ENCODE results near the gene RAB44. TPM values are rescaled to one million over a fixed set of nuclear protein-coding genes. Genes with fewer than 3 reads are reported as not detected.
"Not testable (repeated sequence)": the region's sequence is repeated elsewhere in the genome, so short reads cannot be mapped to it uniquely, and the experiment has no call there.

Gene RAB44
- total RNA-seq, 1 donor from 2014 or later = 0.05 TPM

DNA sequence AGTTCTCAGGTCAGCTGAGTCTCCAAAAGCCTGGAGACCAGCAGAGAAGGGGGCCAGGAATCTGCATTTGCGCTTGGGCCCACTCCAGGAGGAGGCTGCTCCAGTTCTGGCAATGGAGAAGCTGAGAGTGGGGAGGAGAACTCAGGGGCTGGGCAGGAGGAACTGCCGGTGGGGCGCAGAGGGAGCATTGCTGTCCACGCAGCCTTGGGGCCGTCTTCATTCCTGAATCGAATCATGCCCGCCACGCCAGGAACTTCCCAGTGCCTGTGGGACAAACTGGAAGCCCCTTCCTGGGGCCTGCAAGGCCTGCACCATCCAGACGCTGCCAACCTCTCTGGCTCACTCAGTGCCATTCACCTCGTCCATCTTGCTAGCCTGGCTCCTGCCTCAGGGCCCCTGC lies 16.9 kb downstream of the RAB44 start:
- intact Hi-C loops (cut with micrococcal nuclease) = no loop called here
- DNase-seq (ENCODE audit: low spot score) = no peak
- Mint-ChIP-seq H3K4me3 (no peak overlapping the region), H3K27me3 (ENCODE audit: insufficient read depth) (peaks cover 21% of the 10 kb centered on the region), H3K4me1 (ENCODE audit: low read depth) (no peaks in the 10 kb centered on the region), H3K27ac (no peak overlapping the region), H3K36me3 (ENCODE audit: low read depth) (no peaks in the 10 kb centered on the region), H3K9me3 (no peaks in the 10 kb centered on the region)

GRCh38 chr6:36715469-36715868 lies 17.8 kb downstream of the RAB44 start:
- no peaks in the 10 kb centered on the region for H3K36me3 Mint-ChIP-seq (ENCODE audit: low read depth)
- no peaks in the 10 kb centered on the region for H3K9me3 Mint-ChIP-seq
- intact Hi-C loops (cut with micrococcal nuclease) = no loop called here
- H3K27me3 Mint-ChIP-seq (ENCODE audit: insufficient read depth) = peaks cover 16% of the 10 kb centered on the region
- no peak overlapping the region for H3K4me3 Mint-ChIP-seq
- no peak overlapping the region for H3K27ac Mint-ChIP-seq
- H3K4me1 Mint-ChIP-seq (ENCODE audit: low read depth) = no peaks in the 10 kb centered on the region
- no peak for DNase-seq (ENCODE audit: low spot score)

GRCh38 chr6:36716476-36717093 lies 19.0 kb downstream of the RAB44 start:
- peaks cover 13% of the 10 kb centered on the region for H3K27me3 Mint-ChIP-seq (ENCODE audit: insufficient read depth)
- H3K4me3 Mint-ChIP-seq = no peak overlapping the region
- intact Hi-C loops (cut with micrococcal nuclease) = no loop called here
- H3K36me3 Mint-ChIP-seq (ENCODE audit: low read depth) = no peaks in the 10 kb centered on the region
- no peak for DNase-seq (ENCODE audit: low spot score)
- H3K27ac Mint-ChIP-seq = no peak overlapping the region
- H3K4me1 Mint-ChIP-seq (ENCODE audit: low read depth) = no peaks in the 10 kb centered on the region
- H3K9me3 Mint-ChIP-seq = no peaks in the 10 kb centered on the region

GRCh38 chr6:36717231-36717825 lies 19.7 kb downstream of the RAB44 start:
- H3K4me3 Mint-ChIP-seq = no peak overlapping the region
- H3K36me3 Mint-ChIP-seq (ENCODE audit: low read depth) = no peaks in the 10 kb centered on the region
- no peaks in the 10 kb centered on the region for H3K9me3 Mint-ChIP-seq
- intact Hi-C loops (cut with micrococcal nuclease) = no loop called here
- no peak overlapping the region for H3K27ac Mint-ChIP-seq
- no peak for DNase-seq (ENCODE audit: low spot score)
- H3K4me1 Mint-ChIP-seq (ENCODE audit: low read depth) = no peaks in the 10 kb centered on the region
- peaks cover 9% of the 10 kb centered on the region for H3K27me3 Mint-ChIP-seq (ENCODE audit: insufficient read depth)

GRCh38 chr6:36717871-36718540 lies 20.4 kb downstream of the RAB44 start:
- Mint-ChIP-seq H3K4me3 (no peak overlapping the region), H3K27ac (no peak overlapping the region), H3K36me3 (ENCODE audit: low read depth) (no peaks in the 10 kb centered on the region), H3K27me3 (ENCODE audit: insufficient read depth) (peaks cover 9% of the 10 kb centered on the region), H3K4me1 (ENCODE audit: low read depth) (no peaks in the 10 kb centered on the region), H3K9me3 (no peaks in the 10 kb centered on the region)
- DNase-seq (ENCODE audit: low spot score) = no peak
- intact Hi-C loops (cut with micrococcal nuclease) = no loop called here

GRCh38 chr6:36718560-36718959 lies 20.9 kb downstream of the RAB44 start:
- intact Hi-C loops (cut with micrococcal nuclease) = no loop called here
- H3K27ac Mint-ChIP-seq = no peak overlapping the region
- DNase-seq (ENCODE audit: low spot score) = no peak
- peaks cover 7% of the 10 kb centered on the region for H3K27me3 Mint-ChIP-seq (ENCODE audit: insufficient read depth)
- no peaks in the 10 kb centered on the region for H3K4me1 Mint-ChIP-seq (ENCODE audit: low read depth)
- H3K36me3 Mint-ChIP-seq (ENCODE audit: low read depth) = no peaks in the 10 kb centered on the region
- no peaks in the 10 kb centered on the region for H3K9me3 Mint-ChIP-seq
- no peak overlapping the region for H3K4me3 Mint-ChIP-seq

DNA sequence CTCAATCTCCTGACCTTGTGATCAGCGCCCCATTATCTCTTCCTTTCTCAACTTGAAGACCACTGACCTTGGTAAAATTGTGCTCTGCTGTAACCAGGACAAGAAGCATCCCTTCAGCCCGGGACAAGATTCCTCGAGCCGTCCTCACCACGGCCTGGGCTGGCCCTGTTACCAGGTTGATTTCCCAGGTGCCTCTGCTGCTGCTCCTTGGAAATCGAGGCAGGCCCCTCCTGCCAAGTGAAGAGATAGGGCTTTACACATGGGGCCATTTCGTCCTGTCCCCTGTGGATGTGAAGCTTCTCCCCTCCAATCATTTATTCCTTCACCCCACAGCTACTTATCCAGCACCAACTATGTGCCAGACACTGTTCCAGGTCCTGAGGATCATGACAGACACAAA lies 21.5 kb downstream of the RAB44 start:
- Mint-ChIP-seq H3K27ac (no peak overlapping the region), H3K36me3 (ENCODE audit: low read depth) (no peaks in the 10 kb centered on the region), H3K4me1 (ENCODE audit: low read depth) (no peaks in the 10 kb centered on the region), H3K4me3 (no peak overlapping the region), H3K9me3 (no peaks in the 10 kb centered on the region), H3K27me3 (ENCODE audit: insufficient read depth) (peaks cover 5% of the 10 kb centered on the region)
- intact Hi-C loops (cut with micrococcal nuclease) = no loop called here
- DNase-seq (ENCODE audit: low spot score) = no peak

- Mint-ChIP-seq H3K4me1 (ENCODE audit: low read depth) (peaks cover 12% of the 10 kb centered on the region), H3K36me3 (ENCODE audit: low read depth) (no peaks in the 10 kb centered on the region), H3K4me3 (no peak overlapping the region), H3K27me3 (ENCODE audit: insufficient read depth) (peaks cover 4% of the 10 kb centered on the region), H3K9me3 (no peaks in the 10 kb centered on the region), H3K27ac (no peak overlapping the region)
- intact Hi-C loops (cut with micrococcal nuclease) = no loop called here
- DNase-seq (ENCODE audit: low spot score) = no peak
Observed at GRCh38 chr6:36720251-36721141, 22.9 kb downstream of the RAB44 start.

DNA sequence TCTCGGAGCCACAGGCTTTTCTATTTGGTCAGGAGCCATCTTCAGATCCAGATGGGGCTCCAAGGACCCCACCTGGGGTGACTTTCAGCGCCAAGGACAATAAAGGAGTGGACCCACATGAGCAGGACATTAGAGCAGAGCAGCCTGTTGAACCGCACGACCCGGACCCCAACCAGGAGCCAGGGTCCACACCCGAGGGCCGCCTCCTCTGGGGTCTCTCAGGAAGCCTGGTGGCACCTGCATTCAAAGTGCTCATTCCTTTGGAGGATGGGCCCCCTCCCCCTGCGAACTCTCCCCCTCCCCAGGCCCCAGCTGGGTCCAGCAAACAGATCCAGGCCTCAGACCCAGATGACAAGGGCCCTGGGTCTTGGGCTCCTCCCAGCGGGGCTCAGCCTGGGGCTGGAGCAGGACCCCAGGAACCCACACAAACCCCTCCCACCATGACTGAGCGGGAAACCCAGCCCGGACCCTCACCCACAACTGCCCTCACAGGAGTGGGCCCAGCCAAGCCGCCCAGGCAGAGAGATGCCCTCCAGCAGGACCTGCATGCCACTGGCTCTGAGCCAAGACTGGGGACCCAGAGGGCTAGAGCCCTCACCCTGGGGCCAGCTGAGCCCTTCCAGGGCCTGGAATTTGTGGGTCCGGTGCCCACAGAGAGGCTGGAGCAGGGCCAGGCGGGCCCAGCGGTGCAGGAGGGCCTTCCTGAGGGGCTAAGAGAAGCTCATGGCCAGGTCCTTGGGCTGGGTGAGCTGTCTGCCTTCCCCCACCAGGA lies 23.9 kb downstream of the RAB44 start:
- H3K27me3 Mint-ChIP-seq (ENCODE audit: insufficient read depth) = peaks cover 4% of the 10 kb centered on the region

DNA sequence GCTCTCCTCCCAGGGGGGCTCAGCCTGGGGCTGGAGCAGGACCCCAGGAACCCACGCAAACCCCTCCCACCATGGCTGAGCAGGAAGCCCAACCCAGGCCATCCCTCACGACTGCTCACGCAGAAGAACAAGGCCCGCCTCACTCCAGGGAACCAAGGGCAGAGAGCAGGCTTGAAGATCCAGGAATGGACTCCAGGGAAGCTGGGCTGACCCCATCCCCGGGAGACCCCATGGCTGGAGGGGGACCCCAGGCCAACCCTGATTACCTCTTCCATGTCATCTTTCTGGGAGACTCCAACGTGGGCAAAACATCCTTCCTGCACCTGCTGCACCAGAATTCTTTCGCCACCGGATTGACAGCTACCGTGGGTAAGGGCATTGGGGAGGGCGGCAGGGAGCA lies 24.7 kb downstream of the RAB44 start:
- Mint-ChIP-seq H3K9me3 (no peaks in the 10 kb centered on the region), H3K4me1 (ENCODE audit: low read depth) (peaks cover 28% of the 10 kb centered on the region)
- intact Hi-C loops (cut with micrococcal nuclease) = no loop called here

More for the DNA sequence above, 23.9 kb downstream of the RAB44 start:
- Mint-ChIP-seq H3K4me3 (no peak overlapping the region), H3K9me3 (no peaks in the 10 kb centered on the region), H3K36me3 (ENCODE audit: low read depth) (no peaks in the 10 kb centered on the region), H3K27ac (no peak overlapping the region), H3K4me1 (ENCODE audit: low read depth) (peaks cover 20% of the 10 kb centered on the region)
- no peak for DNase-seq (ENCODE audit: low spot score)
- intact Hi-C loops (cut with micrococcal nuclease) = no loop called here

DNA sequence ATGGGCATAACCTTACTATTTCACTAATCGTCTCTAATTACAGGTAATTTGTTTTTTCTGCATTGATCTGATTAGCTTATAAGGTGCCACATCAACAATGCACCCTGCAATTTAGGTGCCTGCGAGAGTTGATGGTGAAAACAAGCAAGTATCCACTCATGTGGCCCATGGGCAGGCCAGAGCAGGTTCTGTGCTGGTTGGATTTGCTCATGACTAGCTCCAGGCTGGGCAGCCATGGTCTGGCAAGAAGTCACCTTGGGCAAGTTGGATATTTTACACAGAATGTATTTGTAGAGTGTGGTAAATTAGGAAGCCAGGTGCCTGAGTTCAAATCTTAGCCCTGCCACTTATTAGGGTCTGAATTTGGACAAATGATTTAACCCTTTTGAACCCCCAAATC lies 25.3 kb downstream of the RAB44 start:
- Mint-ChIP-seq H3K4me1 (ENCODE audit: low read depth) (peaks cover 33% of the 10 kb centered on the region), H3K27ac (no peak overlapping the region), H3K27me3 (ENCODE audit: insufficient read depth) (no peaks in the 10 kb centered on the region), H3K4me3 (no peak overlapping the region), H3K36me3 (ENCODE audit: low read depth) (no peaks in the 10 kb centered on the region), H3K9me3 (no peaks in the 10 kb centered on the region)
- DNase-seq (ENCODE audit: low spot score) = no peak
- intact Hi-C loops (cut with micrococcal nuclease) = no loop called here

More for the DNA sequence above, 24.7 kb downstream of the RAB44 start:
- no peak overlapping the region for H3K4me3 Mint-ChIP-seq
- H3K27ac Mint-ChIP-seq = no peak overlapping the region
- DNase-seq (ENCODE audit: low spot score) = no peak
- no peaks in the 10 kb centered on the region for H3K36me3 Mint-ChIP-seq (ENCODE audit: low read depth)
- H3K27me3 Mint-ChIP-seq (ENCODE audit: insufficient read depth) = no peaks in the 10 kb centered on the region

DNA sequence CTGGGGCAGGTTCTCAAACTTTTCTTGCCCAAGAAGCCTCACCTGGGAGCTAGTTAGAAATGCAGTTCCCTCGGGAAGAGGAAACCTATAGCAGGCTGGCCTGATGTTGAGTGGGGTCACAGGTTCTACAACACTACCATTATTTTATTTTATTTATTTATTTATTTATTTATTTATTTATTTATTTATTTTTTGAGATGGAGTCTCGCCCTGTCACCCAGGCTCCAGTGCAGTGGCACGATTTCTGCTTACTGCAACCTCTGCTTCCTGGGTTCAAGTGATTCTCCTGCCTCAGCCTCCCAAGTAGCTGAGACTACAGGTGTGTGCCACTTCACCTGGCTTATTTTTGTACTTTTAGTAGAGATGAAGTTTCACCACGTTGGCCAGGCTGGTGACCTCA lies 26.4 kb downstream of the RAB44 start:
- intact Hi-C loops (cut with micrococcal nuclease) = loop anchor here (1.0 kb wide), 1 partner anchor 109 kb away; no protein-coding TSS in a partner anchor
- not testable (repeated sequence) for DNase-seq (ENCODE audit: low spot score); H3K36me3 Mint-ChIP-seq (ENCODE audit: low read depth); H3K27me3 Mint-ChIP-seq (ENCODE audit: insufficient read depth); H3K4me3 Mint-ChIP-seq; H3K27ac Mint-ChIP-seq; H3K9me3 Mint-ChIP-seq
- peaks cover 44% of the 10 kb centered on the region for H3K4me1 Mint-ChIP-seq (ENCODE audit: low read depth)

All from activated T-helper 1 cell treated with anti-CD3 and anti-CD28 coated beads, Interleukin-12 subunit alpha, Interleukin-12 subunit beta, Interleukin-2, Interleukin-4 antibody, amounts not matched to agents 30 ng/mL and 10 ng/mL and 1 ng/mL, durations not matched to agents 14 hours and 24 hours and 36 hours (primary cell).